Mucosa of gallbladder (tissue), 1 donor: ENCODE measurements around the gene UMODL1. TPM values are rescaled to one million over a fixed set of nuclear protein-coding genes. Genes with fewer than 3 reads are reported as not detected.

Source experiments
- DNase-seq: peaks from one replicate; pipeline ENCODE4 v3.0.0-alpha.2; 2020; ENCODE audit warnings: low spot score
- total RNA-seq: library from RNA; stranded (reverse); gene quantifications from one replicate; pipeline ENCODE4 v1.2.1, GENCODE V29; 2021
- donor health status: DM: no; HTN: no; CAD: no.

The UMODL1 gene
- total RNA-seq, 1 donor from 2014 or later, result not detected

DNA sequence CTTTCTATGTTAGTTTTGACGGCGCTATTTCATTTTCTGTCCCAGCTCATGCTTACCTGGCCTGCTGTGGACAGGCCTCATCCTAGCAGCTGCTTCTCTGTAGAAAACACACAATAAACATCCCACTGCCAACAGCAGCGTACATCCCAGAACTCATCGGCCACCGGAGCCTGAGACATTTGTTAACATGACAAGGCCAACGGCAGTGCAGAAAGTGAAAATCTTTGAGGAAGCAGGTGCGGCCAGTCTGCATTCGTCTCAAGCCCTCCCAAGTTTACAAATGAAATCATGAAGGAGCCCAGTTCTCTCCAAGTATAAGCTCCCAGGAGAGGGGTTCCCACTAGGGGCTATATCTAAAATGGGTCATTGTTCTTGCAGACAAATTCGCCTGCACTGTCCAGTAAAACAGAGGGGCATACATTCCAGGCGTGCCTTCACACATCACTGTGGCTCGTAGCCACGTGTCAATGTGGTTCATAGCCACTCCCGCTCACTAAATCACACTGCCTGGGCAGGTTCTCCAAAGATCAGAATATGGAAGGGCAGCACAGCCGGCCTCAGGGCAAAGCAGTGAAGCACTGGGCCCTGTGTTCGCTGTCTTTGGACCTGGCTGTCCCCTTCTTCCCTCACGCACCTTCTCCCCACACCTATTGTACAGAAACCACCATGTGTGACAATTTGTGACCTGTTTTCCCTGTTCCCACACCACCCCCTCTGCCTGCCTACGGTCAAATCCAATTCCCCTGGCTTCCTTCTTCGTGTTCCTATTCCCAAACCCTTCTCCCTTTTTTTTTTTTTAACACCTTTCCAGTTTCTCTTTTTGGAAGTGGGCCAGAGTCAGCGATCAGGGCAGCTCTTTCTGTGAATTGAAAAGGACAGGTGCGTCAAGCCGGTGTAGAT is 120.8 kb downstream of the UMODL1 start:
- DNase-seq, result no peak

Other genes with a start within 250 kb of the UMODL1 start
- gene PRDM15, start 192.0 kb upstream of the UMODL1 start, total RNA-seq, result 6.4 TPM
- 30.8 TPM for gene C2CD2, start 117.3 kb upstream of the UMODL1 start, total RNA-seq
- 22.8 TPM for gene ZBTB21, start 61.0 kb upstream of the UMODL1 start, total RNA-seq
- gene ABCG1, start 147.8 kb downstream of the UMODL1 start, total RNA-seq, result 19.5 TPM
- gene TFF3, start 244.1 kb downstream of the UMODL1 start, total RNA-seq, result 1,342 TPM